BJ (cell line): Measurements from ENCODE around the gene C1QTNF8. TPM values are rescaled to one million over a fixed set of nuclear protein-coding genes. Genes with fewer than 3 reads are reported as not detected.

Experiments
- CTCF ChIA-PET: fragments of 350-600 bp; formaldehyde crosslinking; extraction: SDS; loops from one replicate; lab custom pipeline; 2021; ENCODE audit warnings: antibody characterized with exemption, inconsistent platforms; lab: Yijun Ruan, JAX
- POLR2A ChIA-PET: fragments of 300-600 bp; sonication (Branson Sonifier 250); formaldehyde crosslinking; extraction: SDS; loops from one replicate; lab custom pipeline; 2021; ENCODE audit warnings: antibody characterized with exemption; lab: Charles Lee
- DNase-seq: peaks from one replicate; pipeline ENCODE4 v3.0.0-alpha.2; 2011; ENCODE audit warnings: low read depth
- H3K27me3 ChIP-seq: 2 replicates; pipeline ENCODE4 v1.6.0; 2011; ENCODE audit warnings: low read length; ENCODE audit not compliant: control insufficient read depth, insufficient read depth
- H3K36me3 ChIP-seq: 2 replicates; pipeline ENCODE4 v1.5.1; 2011; ENCODE audit warnings: low read length; ENCODE audit not compliant: control insufficient read depth, insufficient read depth
- H3K4me3 ChIP-seq: 2 replicates; pipeline ENCODE4 v1.5.1; 2011; ENCODE audit warnings: low read depth, mild to moderate bottlenecking, control low read depth, low read length
- polyA plus RNA-seq: library from polyadenylated mRNA; depleted of rRNA; stranded (reverse); fragments of >200 nt; gene quantifications from 2 replicates; pipeline ENCODE4 v1.2.3, GENCODE V29; 2011
- TF ChIP-seq, protein P1 (sequence below): IDR thresholded peaks from 2 replicates; pipeline ENCODE4 v1.5.1; 2011; ENCODE audit warnings: low read depth, mild to moderate bottlenecking, control low read depth, inconsistent platforms, low read length, moderate library complexity; ENCODE audit not compliant: insufficient read depth

C1QTNF8 gene
- polyA plus RNA-seq, 1 experiment = not detected

DNA sequence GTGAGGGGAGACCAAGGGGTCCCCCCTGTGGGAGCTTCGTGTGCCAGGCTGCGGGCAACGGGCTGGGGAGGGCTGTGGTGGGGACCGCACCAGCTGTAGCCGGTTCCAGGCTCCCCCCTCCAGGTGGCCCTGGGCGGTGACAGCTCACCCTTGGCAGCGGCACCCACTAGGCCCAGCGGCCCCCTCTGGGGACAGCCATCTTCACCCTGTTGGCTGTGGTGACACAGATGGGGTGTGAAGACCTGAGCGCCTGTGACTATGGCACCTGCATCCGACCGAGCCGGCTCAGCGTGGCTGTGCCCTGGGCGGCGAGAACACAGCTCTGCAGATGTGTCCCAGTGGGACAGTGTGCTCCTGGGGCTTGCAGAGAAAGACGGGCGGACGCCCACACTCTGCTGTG, 1.1 kb upstream of the C1QTNF8 start:
- H3K36me3 ChIP-seq = no peaks in the 10 kb centered on the region
- ChIA-PET CTCF (no interaction called here), POLR2A (no interaction called here)
- H3K27me3 ChIP-seq = no peaks in the 10 kb centered on the region; the same call in 1 of the 2 replicates
- no peak for DNase-seq
- H3K4me3 ChIP-seq = no peak overlapping the region
- TF ChIP-seq, protein P1, sequence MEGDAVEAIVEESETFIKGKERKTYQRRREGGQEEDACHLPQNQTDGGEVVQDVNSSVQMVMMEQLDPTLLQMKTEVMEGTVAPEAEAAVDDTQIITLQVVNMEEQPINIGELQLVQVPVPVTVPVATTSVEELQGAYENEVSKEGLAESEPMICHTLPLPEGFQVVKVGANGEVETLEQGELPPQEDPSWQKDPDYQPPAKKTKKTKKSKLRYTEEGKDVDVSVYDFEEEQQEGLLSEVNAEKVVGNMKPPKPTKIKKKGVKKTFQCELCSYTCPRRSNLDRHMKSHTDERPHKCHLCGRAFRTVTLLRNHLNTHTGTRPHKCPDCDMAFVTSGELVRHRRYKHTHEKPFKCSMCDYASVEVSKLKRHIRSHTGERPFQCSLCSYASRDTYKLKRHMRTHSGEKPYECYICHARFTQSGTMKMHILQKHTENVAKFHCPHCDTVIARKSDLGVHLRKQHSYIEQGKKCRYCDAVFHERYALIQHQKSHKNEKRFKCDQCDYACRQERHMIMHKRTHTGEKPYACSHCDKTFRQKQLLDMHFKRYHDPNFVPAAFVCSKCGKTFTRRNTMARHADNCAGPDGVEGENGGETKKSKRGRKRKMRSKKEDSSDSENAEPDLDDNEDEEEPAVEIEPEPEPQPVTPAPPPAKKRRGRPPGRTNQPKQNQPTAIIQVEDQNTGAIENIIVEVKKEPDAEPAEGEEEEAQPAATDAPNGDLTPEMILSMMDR = no peak

DNA sequence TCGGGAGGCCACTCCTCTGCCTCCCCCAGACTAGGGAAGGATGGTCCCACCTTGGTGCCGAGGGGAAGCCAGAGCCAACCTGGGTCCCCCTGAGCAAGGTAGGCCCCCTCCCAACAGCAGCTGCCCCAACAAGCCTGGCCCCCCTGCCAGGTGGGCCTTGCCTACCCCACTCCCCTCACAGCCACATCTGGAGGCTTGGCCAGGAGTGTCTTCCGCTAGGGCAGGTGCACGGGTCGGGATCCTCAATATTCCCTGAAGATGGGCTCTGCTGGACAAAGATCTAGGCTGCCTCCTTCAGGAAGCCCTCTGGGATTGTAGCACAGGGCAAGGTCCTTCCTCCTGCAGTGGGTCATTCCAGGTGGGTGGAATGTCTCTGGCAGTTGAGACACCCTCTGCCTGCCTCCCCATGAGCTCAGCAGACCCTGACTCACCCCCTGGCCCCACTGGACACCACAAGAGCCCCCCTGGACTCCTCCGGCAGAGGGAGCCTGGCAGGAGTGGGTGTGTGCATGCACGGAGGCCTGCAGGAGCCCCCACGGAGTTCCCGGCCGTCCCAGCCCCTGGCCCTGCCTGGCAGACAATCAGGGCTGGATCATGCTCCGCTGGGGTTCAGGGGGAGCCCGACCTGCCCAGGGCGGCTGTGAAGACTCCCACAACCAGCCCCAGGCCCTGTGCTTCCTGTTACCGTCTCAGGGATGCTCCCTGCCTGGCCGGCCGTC, 435 bp downstream of the C1QTNF8 start:
- CTCF ChIA-PET = no interaction called here

DNA sequence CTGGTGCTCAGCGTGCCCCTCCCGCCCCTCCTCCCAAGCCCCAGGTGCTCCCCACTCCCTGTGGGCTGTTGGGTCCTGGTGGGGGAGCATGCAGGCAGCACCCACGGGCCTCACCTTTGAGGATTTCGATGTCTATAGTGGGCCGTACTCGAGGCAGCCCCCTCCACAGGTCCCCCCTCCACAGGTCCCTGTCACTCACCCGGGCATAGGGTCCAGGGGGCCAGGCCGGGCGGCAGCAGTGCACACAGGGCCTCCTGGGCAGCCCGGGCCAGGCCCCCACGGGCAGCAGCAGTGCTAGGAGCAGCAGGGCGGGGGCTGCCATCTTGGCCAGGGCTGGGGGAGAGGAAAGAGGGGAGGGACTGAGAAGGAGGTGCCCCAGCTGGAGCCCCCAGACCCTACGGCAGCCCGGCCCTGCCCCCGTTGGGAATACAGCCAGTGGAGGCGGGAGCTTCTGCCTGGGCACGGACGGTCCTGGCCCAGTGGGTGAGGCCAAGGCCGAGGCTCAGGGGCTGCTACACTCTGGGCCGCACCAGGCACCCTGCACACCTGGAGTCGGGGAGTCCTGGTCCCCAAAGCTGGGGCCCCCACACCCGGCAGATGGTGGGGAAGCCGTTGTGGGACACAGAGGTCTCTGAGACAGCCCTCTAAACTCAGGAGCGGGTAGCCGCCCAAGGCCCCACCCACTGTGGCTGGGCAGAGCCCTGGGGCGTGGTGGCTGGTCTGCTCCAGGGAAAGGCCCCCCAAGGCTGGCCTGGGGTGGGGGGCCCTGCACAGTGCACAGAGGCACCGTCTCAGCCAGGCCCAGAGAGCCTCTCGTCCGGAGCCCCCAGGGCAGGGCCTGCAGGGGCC, 1.2 kb downstream of the C1QTNF8 start:
- Histone ChIP-seq H3K36me3 (no peaks in the 10 kb centered on the region), H3K27me3 (no peaks in the 10 kb centered on the region), H3K4me3 (no peak overlapping the region)
- DNase-seq = no peak
- TF ChIP-seq, protein P1 = no peak
- POLR2A ChIA-PET = no interaction called here
- CTCF ChIA-PET = no interaction called here

More for the DNA sequence above, 435 bp downstream of the C1QTNF8 start:
- no peaks in the 10 kb centered on the region; the same call in 1 of the 2 replicates for H3K27me3 ChIP-seq
- POLR2A ChIA-PET = no interaction called here
- H3K4me3 ChIP-seq = no peak overlapping the region
- H3K36me3 ChIP-seq = no peaks in the 10 kb centered on the region
- TF ChIP-seq, protein P1 = no peak
- no peak for DNase-seq

DNA sequence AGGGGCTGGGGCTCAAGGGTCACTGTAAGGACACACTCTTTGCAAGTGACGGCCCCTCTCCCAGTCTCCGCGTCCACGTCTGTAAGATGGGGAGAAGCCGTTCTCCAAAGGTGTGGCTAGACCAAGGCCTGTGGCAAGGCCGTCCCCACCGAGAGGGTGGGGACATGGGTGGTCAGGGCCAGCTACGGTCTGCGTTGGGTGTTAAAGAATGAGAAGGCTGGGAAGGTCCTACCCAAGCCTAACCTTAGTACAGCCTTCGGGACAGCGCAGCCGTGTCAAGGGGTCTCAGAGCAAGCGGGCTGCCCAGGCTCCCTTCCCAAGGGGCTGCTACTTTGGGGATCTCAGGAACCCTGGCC, 1.9 kb downstream of the C1QTNF8 start:
- no peak for DNase-seq
- Histone ChIP-seq H3K27me3 (no peaks in the 10 kb centered on the region), H3K36me3 (no peaks in the 10 kb centered on the region), H3K4me3 (no peak overlapping the region)
- TF ChIP-seq, protein P1 = no peak
- ChIA-PET CTCF (no interaction called here), POLR2A (no interaction called here)
